Measurements from ENCODE around the gene TMEM270. TPM values are rescaled to one million over a fixed set of nuclear protein-coding genes. Genes with fewer than 3 reads are reported as not detected.

The TMEM270 gene
- total and polyA plus RNA-seq, 2 of the 4 experiments (the other 2 are of a cell fraction), result 0.17 TPM; not detected in 1

- no peak overlapping the region for H3K4me3 ChIP-seq (ENCODE audit: insufficient read depth, low read depth, low read length)
- CTCF ChIA-PET, result interaction anchor here (0.5 to 0.9 kb wide), 2 partner anchors 32 to 38 kb away, joined by 3 to 5 read pairs; no protein-coding TSS in a partner anchor
- H2AFZ ChIP-seq (replicated peaks; ENCODE audit: low read length, poor library complexity), result no peak overlapping the region
- dilution Hi-C loops (cut with HindIII; ENCODE audit: low sequenced_read_pairs, unreplicated experiment), result no loop called here
- peak overlapping the region; percentile 92 for H2AK9ac ChIP-seq (replicated peaks; ENCODE audit: low read depth, low read length, poor library complexity)
- no peak overlapping the region for H4K5ac ChIP-seq (ENCODE audit: low read depth, low read length)
- 0 out of 2 replicates have a peak, but pooled peaks have one; percentile 5 for TF ChIP-seq RAD21 (IDR thresholded peaks at IDR 0.05; ENCODE audit: low read length)
- TF ChIP-seq MXI1 (IDR thresholded peaks at IDR 0.05; ENCODE audit: borderline replicate concordance, low read depth, low read length), result peak; percentile 72; the same call in 1 of the 2 replicates
- TF ChIP-seq NFE2L2 (IDR thresholded peaks at IDR 0.05; ENCODE audit: low read depth, low read length), result no peak; the same call in 1 of the 2 replicates
- TF ChIP-seq BHLHE40 (IDR thresholded peaks at IDR 0.05; ENCODE audit: low read depth, low read length), result peak; percentile 86
- TF ChIP-seq FOS (IDR thresholded peaks at IDR 0.05; ENCODE audit: low read depth, low read length), result peak; percentile 75
- peak; percentile 96 for TF ChIP-seq CEBPB (IDR thresholded peaks at IDR 0.05; ENCODE audit: low read depth, low read length)
- peak overlapping the region; percentile 15; the same call in 1 of the 2 replicates for H3K14ac ChIP-seq (replicated peaks; ENCODE audit: low read depth, low read length)
- peak overlapping the region; percentile 87 for H3K27ac ChIP-seq (ENCODE audit: insufficient read depth, low read length)
- peak overlapping the region; percentile 84; the same call in 1 of the 2 replicates for H2BK20ac ChIP-seq (ENCODE audit: low read depth, low read length)
- peak overlapping the region; percentile 66 for H3K4me2 ChIP-seq (ENCODE audit: low read depth, low read length)
- H3K36me3 ChIP-seq (ENCODE audit: control insufficient read depth, insufficient read depth, low read length), result no peaks in the 10 kb centered on the region
- DNase-seq (peak; percentile 99), ATAC-seq (ENCODE audit: low read depth) (peak; percentile 70)
- H3K4me1 ChIP-seq (ENCODE audit: control insufficient read depth, insufficient read depth, low read length), result peaks cover 15% of the 10 kb centered on the region
- no peaks in the 10 kb centered on the region for H3K9me3 ChIP-seq (ENCODE audit: control insufficient read depth, insufficient read depth, low read length)
- in situ Hi-C loops (cut with MboI; ENCODE audit: low sequenced_read_pairs), result loop anchor here (10.0 kb wide), 1 partner anchor 236 kb away; no protein-coding TSS in a partner anchor
- no TSS peak for BruUV-seq (replicated peaks)
- H3K27me3 ChIP-seq (ENCODE audit: control insufficient read depth, insufficient read depth, low read length), result no peaks in the 10 kb centered on the region
- intact Hi-C loops (cut with micrococcal nuclease), result loop anchor here (2.0 to 5.0 kb wide), 3 partner anchors 113 to 243 kb away; partner anchors contain the start of genes ABHD11, BUD23 and DNAJC30
- no peak overlapping the region for H3K9ac ChIP-seq (ENCODE audit: low read depth, low read length)
- H3K4ac ChIP-seq (ENCODE audit: low read depth, low read length), result peak overlapping the region; percentile 95
- peak overlapping the region; percentile 46; the same call in 1 of the 2 replicates for H2AK5ac ChIP-seq (ENCODE audit: low read depth, low read length)
- H4K8ac ChIP-seq (ENCODE audit: low read depth in 2 of 2, low read length in 2 of 2), result peak overlapping the region; percentile 16 to 75; a peak in 2 of 4 replicates
- peak overlapping the region; percentile 91 for H2BK5ac ChIP-seq (ENCODE audit: low read depth, low read length, poor library complexity, severe bottlenecking)
- peak overlapping the region; percentile 56; the same call in 1 of the 2 replicates for H3K18ac ChIP-seq (ENCODE audit: low read depth, low read length)
- peak overlapping the region; percentile 78 for H3K23ac ChIP-seq (ENCODE audit: low read depth, low read length)
- peaks cover 3% of the 10 kb centered on the region; the same call in 1 of the 2 replicates for H4K20me1 ChIP-seq (ENCODE audit: insufficient read depth, low read length)
- peak overlapping the region; percentile 88 for H4K91ac ChIP-seq (ENCODE audit: insufficient read depth, low read depth, low read length)
- 0 out of 3 replicates have a peak overlapping the region, but pooled peaks have one; percentile 5 for H2BK15ac ChIP-seq (ENCODE audit: low read depth, low read length)
- H3K9me1 ChIP-seq (ENCODE audit: insufficient read depth, low read length), result peaks cover 10% of the 10 kb centered on the region
- H3K79me1 ChIP-seq (ENCODE audit: low read depth in 1 of 2, low read length in 2 of 2), result no peaks in the 10 kb centered on the region
- POLR2A ChIA-PET (ENCODE audit: unreplicated experiment), result interaction anchor here (0.9 to 1.1 kb wide), 2 partner anchors 8 to 179 kb away, joined by 3 to 10 read pairs; partner anchors contain the start of gene METTL27
- peak overlapping the region; percentile 85 for H3K56ac ChIP-seq (ENCODE audit: extremely low read depth, insufficient read depth, low read length)
- peak overlapping the region; percentile 91 for H2BK120ac ChIP-seq (ENCODE audit: low read depth, low read length)
- WGBS, 2 experiments (ENCODE audit: extremely low coverage in 2 of 2, insufficient read length in 1 of 2), result 0% methylated on average over 1 of the region's 4 CpGs; no CpG with 5 or more reads in 1 of the 2 experiments
These were observed 10.2 kb upstream of the TMEM270 start for GRCh38 chr7:73850781-73851207.
